ENCODE measurements around the gene ATAD3B. TPM values are rescaled to one million over a fixed set of nuclear protein-coding genes. Genes with fewer than 3 reads are reported as not detected.

Gene ATAD3B
- total RNA-seq: 10 to 100 TPM; 41.5 to 49.6 TPM

- Mint-ChIP-seq H3K4me3 (peak within 1 kb of the TSS; percentile 93), H3K36me3 (ENCODE audit: low read depth) (peaks cover 2% of the 10 kb centered on the region), H3K9me3 (ENCODE audit: insufficient read depth) (no peaks in the 10 kb centered on the region), H3K4me1 (ENCODE audit: low read depth) (peaks cover 27% of the 10 kb centered on the region), H3K27me3 (ENCODE audit: low read depth) (no peaks in the 10 kb centered on the region), H3K27ac (peak within 1 kb of the TSS; percentile 91)
- CTCF ChIA-PET: no interaction called here
- POLR2A ChIA-PET: no interaction called here
- DNase-seq (peak; percentile 94), ATAC-seq (peak; percentile 92)
These were observed at the start of gene ATAD3B for GRCh38 chr1:1471389-1472052. Gene ATAD3B (plus strand): TSS chr1:1471765. CDS start chr1:1471885, 120 bp downstream.

- POLR2A ChIA-PET: interaction anchor here (1.4 kb wide), 1 partner anchor 14 kb away, joined by 3 read pairs; no protein-coding TSS in a partner anchor
- Mint-ChIP-seq H3K4me3 (no peak overlapping the region), H3K4me1 (ENCODE audit: low read depth) (peaks cover 23% of the 10 kb centered on the region), H3K36me3 (ENCODE audit: low read depth) (no peaks in the 10 kb centered on the region), H3K27me3 (ENCODE audit: low read depth) (peaks cover 11% of the 10 kb centered on the region), H3K9me3 (ENCODE audit: insufficient read depth) (no peaks in the 10 kb centered on the region), H3K27ac (no peak overlapping the region)
- ATAC-seq (no peak), DNase-seq (no peak)
- CTCF ChIA-PET: interaction anchor here (1.6 kb wide), 1 partner anchor 19 kb away, joined by 6 read pairs; no protein-coding TSS in a partner anchor
These were observed 49.6 kb upstream of the ATAD3B start for GRCh38 chr1:1421907-1422464.

GRCh38 chr1:1422465-1423244 lies 48.9 kb upstream of the ATAD3B start:
- Mint-ChIP-seq H3K27me3 (ENCODE audit: low read depth) (peaks cover 11% of the 10 kb centered on the region), H3K4me1 (ENCODE audit: low read depth) (peaks cover 23% of the 10 kb centered on the region), H3K36me3 (ENCODE audit: low read depth) (no peaks in the 10 kb centered on the region), H3K4me3 (no peak overlapping the region), H3K27ac (no peak overlapping the region), H3K9me3 (ENCODE audit: insufficient read depth) (no peaks in the 10 kb centered on the region)
- ChIA-PET CTCF (interaction anchor here (1.6 kb wide), 1 partner anchor 18 kb away, joined by 6 read pairs; no protein-coding TSS in a partner anchor), POLR2A (interaction anchor here (1.4 kb wide), 1 partner anchor 15 kb away, joined by 3 read pairs; no protein-coding TSS in a partner anchor)
- DNase-seq (peak; percentile 56), ATAC-seq (peak; percentile 17)

GRCh38 chr1:1423245-1423597 lies 48.3 kb upstream of the ATAD3B start:
- DNase-seq: no peak
- ChIA-PET CTCF (interaction anchor here (0.6 kb wide), 1 partner anchor 64 kb away, joined by 3 read pairs; no protein-coding TSS in a partner anchor), POLR2A (no interaction called here)
- peaks cover 17% of the 10 kb centered on the region for H3K4me1 Mint-ChIP-seq (ENCODE audit: low read depth)
- H3K27me3 Mint-ChIP-seq (ENCODE audit: low read depth): peaks cover 11% of the 10 kb centered on the region
- H3K36me3 Mint-ChIP-seq (ENCODE audit: low read depth): no peaks in the 10 kb centered on the region
- no peak for ATAC-seq
- H3K4me3 Mint-ChIP-seq: no peak overlapping the region
- no peaks in the 10 kb centered on the region for H3K9me3 Mint-ChIP-seq (ENCODE audit: insufficient read depth)
- no peak overlapping the region for H3K27ac Mint-ChIP-seq

GRCh38 chr1:1424707-1425106 lies 46.9 kb upstream of the ATAD3B start:
- CTCF ChIA-PET: no interaction called here
- ATAC-seq: no peak
- H3K4me1 Mint-ChIP-seq (ENCODE audit: low read depth): peaks cover 17% of the 10 kb centered on the region

GRCh38 chr1:1425426-1425752 lies 46.2 kb upstream of the ATAD3B start:
- H3K4me1 Mint-ChIP-seq (ENCODE audit: low read depth): peaks cover 17% of the 10 kb centered on the region
- ATAC-seq (no peak), DNase-seq (no peak)
- H3K9me3 Mint-ChIP-seq (ENCODE audit: insufficient read depth): no peaks in the 10 kb centered on the region
- POLR2A ChIA-PET: interaction anchor here (0.6 kb wide), 1 partner anchor 471 kb away, joined by 3 read pairs; no protein-coding TSS in a partner anchor
- peaks cover 18% of the 10 kb centered on the region for H3K27me3 Mint-ChIP-seq (ENCODE audit: low read depth)
- no peak overlapping the region for H3K27ac Mint-ChIP-seq
- H3K4me3 Mint-ChIP-seq: no peak overlapping the region
- H3K36me3 Mint-ChIP-seq (ENCODE audit: low read depth): no peaks in the 10 kb centered on the region
- CTCF ChIA-PET: no interaction called here

More at GRCh38 chr1:1424707-1425106, 46.9 kb upstream of the ATAD3B start:
- no peak overlapping the region for H3K4me3 Mint-ChIP-seq
- H3K9me3 Mint-ChIP-seq (ENCODE audit: insufficient read depth): no peaks in the 10 kb centered on the region
- H3K27me3 Mint-ChIP-seq (ENCODE audit: low read depth): peaks cover 18% of the 10 kb centered on the region
- H3K36me3 Mint-ChIP-seq (ENCODE audit: low read depth): no peaks in the 10 kb centered on the region
- no peak overlapping the region for H3K27ac Mint-ChIP-seq
- POLR2A ChIA-PET: no interaction called here
- DNase-seq: no peak

GRCh38 chr1:1425753-1426495 lies 45.6 kb upstream of the ATAD3B start:
- H3K4me3 Mint-ChIP-seq: no peak overlapping the region
- ChIA-PET POLR2A (interaction anchor here (0.6 to 0.7 kb wide), 2 partner anchors 393 to 472 kb away, joined by 3 read pairs; no protein-coding TSS in a partner anchor), CTCF (no interaction called here)
- peaks cover 15% of the 10 kb centered on the region for H3K27me3 Mint-ChIP-seq (ENCODE audit: low read depth)
- H3K36me3 Mint-ChIP-seq (ENCODE audit: low read depth): no peaks in the 10 kb centered on the region
- H3K27ac Mint-ChIP-seq: no peak overlapping the region
- ATAC-seq (no peak), DNase-seq (no peak)
- peaks cover 17% of the 10 kb centered on the region for H3K4me1 Mint-ChIP-seq (ENCODE audit: low read depth)
- no peaks in the 10 kb centered on the region for H3K9me3 Mint-ChIP-seq (ENCODE audit: insufficient read depth)

- Mint-ChIP-seq H3K4me3 (no peak overlapping the region), H3K36me3 (ENCODE audit: low read depth) (no peaks in the 10 kb centered on the region), H3K27me3 (ENCODE audit: low read depth) (peaks cover 15% of the 10 kb centered on the region), H3K4me1 (ENCODE audit: low read depth) (peaks cover 17% of the 10 kb centered on the region), H3K27ac (no peak overlapping the region), H3K9me3 (ENCODE audit: insufficient read depth) (no peaks in the 10 kb centered on the region)
- ChIA-PET POLR2A (interaction anchor here (0.7 kb wide), 1 partner anchor 394 kb away, joined by 3 read pairs; no protein-coding TSS in a partner anchor), CTCF (no interaction called here)
- no peak for ATAC-seq
- DNase-seq: no peak
These were observed 45.0 kb upstream of the ATAD3B start for GRCh38 chr1:1426496-1427105.

GRCh38 chr1:1427106-1427819 lies 44.3 kb upstream of the ATAD3B start:
- no peak for ATAC-seq
- Mint-ChIP-seq H3K27ac (no peak overlapping the region), H3K27me3 (ENCODE audit: low read depth) (peaks cover 15% of the 10 kb centered on the region), H3K4me1 (ENCODE audit: low read depth) (peaks cover 14% of the 10 kb centered on the region), H3K4me3 (no peak overlapping the region), H3K9me3 (ENCODE audit: insufficient read depth) (no peaks in the 10 kb centered on the region), H3K36me3 (ENCODE audit: low read depth) (no peaks in the 10 kb centered on the region)
- CTCF ChIA-PET: no interaction called here
- POLR2A ChIA-PET: no interaction called here
- no peak for DNase-seq

- Mint-ChIP-seq H3K27ac (no peak overlapping the region), H3K9me3 (ENCODE audit: insufficient read depth) (no peaks in the 10 kb centered on the region), H3K4me1 (ENCODE audit: low read depth) (peaks cover 9% of the 10 kb centered on the region), H3K27me3 (ENCODE audit: low read depth) (peaks cover 15% of the 10 kb centered on the region), H3K4me3 (no peak overlapping the region), H3K36me3 (ENCODE audit: low read depth) (no peaks in the 10 kb centered on the region)
- ATAC-seq (no peak), DNase-seq (no peak)
- POLR2A ChIA-PET: no interaction called here
- CTCF ChIA-PET: interaction anchor here (2.1 kb wide), 1 partner anchor 13 kb away, joined by 8 read pairs; no protein-coding TSS in a partner anchor
These were observed 43.8 kb upstream of the ATAD3B start for GRCh38 chr1:1427820-1428148.

- peaks cover 15% of the 10 kb centered on the region for H3K27me3 Mint-ChIP-seq (ENCODE audit: low read depth)
- H3K27ac Mint-ChIP-seq: no peak overlapping the region
- H3K9me3 Mint-ChIP-seq (ENCODE audit: insufficient read depth): no peaks in the 10 kb centered on the region
- H3K4me1 Mint-ChIP-seq (ENCODE audit: low read depth): peaks cover 6% of the 10 kb centered on the region
- no peak for DNase-seq
- no peak for ATAC-seq
- CTCF ChIA-PET: interaction anchor here (2.1 kb wide), 1 partner anchor 13 kb away, joined by 8 read pairs; no protein-coding TSS in a partner anchor
- no peak overlapping the region for H3K4me3 Mint-ChIP-seq
- POLR2A ChIA-PET: no interaction called here
- no peaks in the 10 kb centered on the region for H3K36me3 Mint-ChIP-seq (ENCODE audit: low read depth)
These were observed 43.4 kb upstream of the ATAD3B start for GRCh38 chr1:1428174-1428573.
